OCI-LY7 (cell line): ENCODE data around the gene RAB3GAP2.

Source experiments
- EZH2phosphoT487 ChIP-seq: fragments of 200-600 bp; sonication (generic); IDR thresholded peaks from 2 replicates; pipeline ENCODE4 v1.6.1; 2018; ENCODE audit warnings: low read depth, borderline replicate concordance, mild to moderate bottlenecking, mixed run types, antibody characterized with exemption, low read length, moderate library complexity, mixed read lengths
- TF ChIP-seq, protein P1 (sequence below): fragments of 200-600 bp; sonication (generic); conservative IDR thresholded peaks from 2 replicates; pipeline ENCODE4 v1.5.1; 2014; ENCODE audit warnings: mild to moderate bottlenecking, antibody characterized with exemption, low read length, moderate library complexity, mixed read lengths

DNA sequence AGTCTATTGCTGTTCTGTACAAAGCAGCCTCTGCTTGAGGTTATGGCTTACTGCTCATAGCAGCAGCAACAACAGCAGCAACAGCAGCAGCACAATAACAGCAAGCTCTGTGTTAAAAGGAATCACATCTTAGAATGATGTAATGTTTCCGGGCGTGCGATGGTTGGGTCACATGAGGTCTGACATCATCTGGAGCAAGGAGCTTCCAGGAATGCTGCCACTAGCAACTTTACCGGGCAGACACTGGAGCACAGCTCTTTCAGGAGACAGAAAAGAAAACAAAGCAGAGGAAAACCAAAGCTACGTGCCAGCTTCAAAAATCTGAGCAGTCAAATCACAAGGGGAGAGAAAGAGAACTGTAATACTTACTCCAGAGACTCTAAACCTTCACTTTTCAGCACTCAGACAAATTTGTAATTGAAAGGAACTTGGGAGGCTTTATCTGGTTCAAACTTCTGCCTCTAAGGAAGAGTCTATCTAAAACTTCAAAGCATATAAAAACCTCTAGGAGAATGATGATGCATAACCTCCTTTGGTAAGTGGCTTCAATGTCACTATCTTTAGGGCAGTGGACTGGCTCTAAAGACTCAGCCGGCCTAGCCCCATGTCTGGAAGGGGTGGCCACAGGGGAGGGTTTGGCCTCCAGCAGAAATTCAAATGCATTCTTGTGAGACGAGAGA, 28.3 kb upstream of the RAB3GAP2 start:
- TF ChIP-seq, protein P1, sequence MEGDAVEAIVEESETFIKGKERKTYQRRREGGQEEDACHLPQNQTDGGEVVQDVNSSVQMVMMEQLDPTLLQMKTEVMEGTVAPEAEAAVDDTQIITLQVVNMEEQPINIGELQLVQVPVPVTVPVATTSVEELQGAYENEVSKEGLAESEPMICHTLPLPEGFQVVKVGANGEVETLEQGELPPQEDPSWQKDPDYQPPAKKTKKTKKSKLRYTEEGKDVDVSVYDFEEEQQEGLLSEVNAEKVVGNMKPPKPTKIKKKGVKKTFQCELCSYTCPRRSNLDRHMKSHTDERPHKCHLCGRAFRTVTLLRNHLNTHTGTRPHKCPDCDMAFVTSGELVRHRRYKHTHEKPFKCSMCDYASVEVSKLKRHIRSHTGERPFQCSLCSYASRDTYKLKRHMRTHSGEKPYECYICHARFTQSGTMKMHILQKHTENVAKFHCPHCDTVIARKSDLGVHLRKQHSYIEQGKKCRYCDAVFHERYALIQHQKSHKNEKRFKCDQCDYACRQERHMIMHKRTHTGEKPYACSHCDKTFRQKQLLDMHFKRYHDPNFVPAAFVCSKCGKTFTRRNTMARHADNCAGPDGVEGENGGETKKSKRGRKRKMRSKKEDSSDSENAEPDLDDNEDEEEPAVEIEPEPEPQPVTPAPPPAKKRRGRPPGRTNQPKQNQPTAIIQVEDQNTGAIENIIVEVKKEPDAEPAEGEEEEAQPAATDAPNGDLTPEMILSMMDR, result no peak
- no peak for TF ChIP-seq EZH2phosphoT487
